A549 (cell line): ENCODE data around the gene TMEM219. TPM values are rescaled to one million over a fixed set of nuclear protein-coding genes. Genes with fewer than 3 reads are reported as not detected.

ENCODE experiments used
- ATAC-seq, 2 experiments: fragments of 200-7000 bp in 1 of 2; fragments of >200 bp in 1 of 2; cut with Nextera tagmentation in 1 of 2; cut with Tn5 transposase in 1 of 2; 3 replicates each; pipeline versions ENCODE4 v1.8.0 to v1.9.1; 2018 to 2020; ENCODE audit warnings: mild to moderate bottlenecking in 1 of 2, moderate library complexity in 1 of 2
- CTCF ChIA-PET: fragments of 300-600 bp; sonication (Branson Sonifier 250); formaldehyde crosslinking; extraction: SDS; loops from one replicate; lab custom pipeline; 2021; ENCODE audit warnings: antibody characterized with exemption, inconsistent platforms; lab: Yijun Ruan, JAX
- POLR2A ChIA-PET: fragments of 350-600 bp; formaldehyde crosslinking; extraction: SDS; loops from one replicate; lab custom pipeline; 2021; ENCODE audit warnings: antibody characterized with exemption, inconsistent platforms; lab: Yijun Ruan, JAX
- DNase-seq, 2 experiments: peaks; one replicate each; pipeline versions ENCODE4 v3.0.0 to v3.0.0-alpha.2; 2011 to 2016; ENCODE audit warnings: low read depth in 1 of 2, low spot score in 1 of 2
- FAIRE-seq: peaks from 2 replicates; lab custom pipeline; 2011; peaks lifted over from hg19 to GRCh38; lab: Jason Lieb, UNC
- H3K27ac ChIP-seq, 2 experiments: fragments of >200 bp; sonication (Bioruptor Twin); formaldehyde crosslinking; 3 replicates each; pipeline ENCODE4 v1.5.1; 2016 to 2017
- H3K4me1 ChIP-seq: fragments of >200 bp; sonication (Bioruptor Twin); formaldehyde crosslinking; 3 replicates; pipeline ENCODE4 v1.6.1; 2016
- H3K4me2 ChIP-seq: fragments of >200 bp; sonication (Bioruptor Twin); formaldehyde crosslinking; 3 replicates; pipeline ENCODE4 v1.6.1; 2016
- H3K4me3 ChIP-seq: fragments of >200 bp; sonication (Bioruptor Twin); formaldehyde crosslinking; 3 replicates; pipeline ENCODE4 v1.5.1; 2016
- H3K9me3 ChIP-seq: fragments of >200 bp; sonication (Bioruptor Twin); formaldehyde crosslinking; 3 replicates; pipeline ENCODE4 v1.6.1; 2016
- BHLHE40 ChIP-seq: IDR thresholded peaks from 2 replicates; pipeline ENCODE4 v1.6.1; 2012; ENCODE audit warnings: low read depth, low read length, inconsistent platforms
- CHD2 ChIP-seq: fragments of 150-350 bp; IDR thresholded peaks from 2 replicates; pipeline ENCODE4 v1.6.1; 2014; ENCODE audit warnings: low read length; ENCODE audit not compliant: partially characterized antibody
- FOSB ChIP-seq: fragments of 250-450 bp; sonication (Bioruptor Pico); IDR thresholded peaks from 2 replicates; pipeline ENCODE4 v1.5.0; 2020; ENCODE audit warnings: mild to moderate bottlenecking, moderate library complexity
- GATA3 ChIP-seq: IDR thresholded peaks from 2 replicates; pipeline ENCODE4 v1.6.1; 2012; ENCODE audit warnings: borderline replicate concordance
- HOXB13 ChIP-seq: fragments of 250-450 bp; sonication (Bioruptor Pico); IDR thresholded peaks from 2 replicates; pipeline ENCODE4 v1.5.0; 2020; ENCODE audit warnings: low read depth, mild to moderate bottlenecking, moderate library complexity
- JUN ChIP-seq, 2 experiments: fragments of >200 bp; sonication (Bioruptor Twin); formaldehyde crosslinking; IDR thresholded peaks; 2 replicates in 1 of 2; 3 replicates in 1 of 2; pipeline ENCODE4 v1.6.1; 2016 to 2017
- KDM5A ChIP-seq: fragments of 200-600 bp; sonication (generic); IDR thresholded peaks from 2 replicates; pipeline ENCODE4 v1.6.1; 2016; ENCODE audit warnings: antibody characterized with exemption, mild to moderate bottlenecking
- MAZ ChIP-seq: fragments of 150-350 bp; IDR thresholded peaks from 2 replicates; pipeline ENCODE4 v1.6.1; 2014; ENCODE audit warnings: antibody characterized with exemption, low read depth, low read length, borderline replicate concordance
- NFE2L2 ChIP-seq: fragments of 150-350 bp; conservative IDR thresholded peaks from 2 replicates; pipeline ENCODE4 v1.6.1; 2014; ENCODE audit warnings: low read length
- POLR2A ChIP-seq: IDR thresholded peaks from 2 replicates; pipeline ENCODE4 v1.6.1; 2012; ENCODE audit warnings: mild to moderate bottlenecking, low read length
- POLR2AphosphoS2 ChIP-seq: conservative IDR thresholded peaks from 2 replicates; pipeline ENCODE4 v1.6.1; 2012; ENCODE audit warnings: low read length, improper control_type of control experiment, inconsistent platforms
- RARB ChIP-seq: fragments of 250-450 bp; sonication (Bioruptor Pico); IDR thresholded peaks from 2 replicates; pipeline ENCODE4 v1.8.0; 2021; ENCODE audit warnings: mild to moderate bottlenecking, moderate library complexity
- RCOR1 ChIP-seq: fragments of 150-350 bp; IDR thresholded peaks from 2 replicates; pipeline ENCODE4 v1.6.1; 2014; ENCODE audit warnings: antibody characterized with exemption, low read length, low read depth
- SREBF2 ChIP-seq: fragments of 450-650 bp; IDR thresholded peaks from 2 replicates; pipeline ENCODE4 v1.6.1; 2014; ENCODE audit warnings: mild to moderate bottlenecking, moderate library complexity
- TP53 ChIP-seq: fragments of 250-450 bp; sonication (Bioruptor Pico); IDR thresholded peaks from 2 replicates; pipeline ENCODE4 v1.5.0; 2021; ENCODE audit warnings: mild to moderate bottlenecking, moderate library complexity
- ZSCAN20 ChIP-seq: fragments of 250-450 bp; sonication (Bioruptor Pico); IDR thresholded peaks from 2 replicates; pipeline ENCODE4 v1.8.0; 2022; ENCODE audit warnings: mild to moderate bottlenecking, moderate library complexity
- WGBS: methylation state at CpG from one replicate; pipeline ENCODE4 v1.1.6; 2017; ENCODE audit errors: missing lambda C conversion rate; 5-methylcytosine and 5-hydroxymethylcytosine counted together
- polyA plus RNA-seq, 4 experiments: library from polyadenylated mRNA; depleted of rRNA in 3 of 4; stranded (reverse); fragments of >200 nt; fragmentation: RNase III in 1 of 4; extraction: RNeasy Plus Mini Kit Qiagen cat#74134 plus additional on column Dnase treatment in 1 of 4; gene quantifications; 2 replicates in 3 of 4; 3 replicates in 1 of 4; pipeline ENCODE4 v1.2.3, GENCODE V29; 2011 to 2017
- TF ChIP-seq, protein P1 (sequence below): IDR thresholded peaks from 2 replicates; pipeline ENCODE4 v1.6.1; 2012
- TF ChIP-seq, protein P2 (sequence below): fragments of 200-600 bp; sonication (generic); IDR thresholded peaks from 2 replicates; pipeline ENCODE4 v1.6.1; 2016; ENCODE audit warnings: antibody characterized with exemption, mild to moderate bottlenecking, moderate library complexity

TMEM219 gene
- polyA plus RNA-seq, 2 of the 4 experiments (the other 2 are of a cell fraction), result 65.1 to 74.4 TPM

DNA sequence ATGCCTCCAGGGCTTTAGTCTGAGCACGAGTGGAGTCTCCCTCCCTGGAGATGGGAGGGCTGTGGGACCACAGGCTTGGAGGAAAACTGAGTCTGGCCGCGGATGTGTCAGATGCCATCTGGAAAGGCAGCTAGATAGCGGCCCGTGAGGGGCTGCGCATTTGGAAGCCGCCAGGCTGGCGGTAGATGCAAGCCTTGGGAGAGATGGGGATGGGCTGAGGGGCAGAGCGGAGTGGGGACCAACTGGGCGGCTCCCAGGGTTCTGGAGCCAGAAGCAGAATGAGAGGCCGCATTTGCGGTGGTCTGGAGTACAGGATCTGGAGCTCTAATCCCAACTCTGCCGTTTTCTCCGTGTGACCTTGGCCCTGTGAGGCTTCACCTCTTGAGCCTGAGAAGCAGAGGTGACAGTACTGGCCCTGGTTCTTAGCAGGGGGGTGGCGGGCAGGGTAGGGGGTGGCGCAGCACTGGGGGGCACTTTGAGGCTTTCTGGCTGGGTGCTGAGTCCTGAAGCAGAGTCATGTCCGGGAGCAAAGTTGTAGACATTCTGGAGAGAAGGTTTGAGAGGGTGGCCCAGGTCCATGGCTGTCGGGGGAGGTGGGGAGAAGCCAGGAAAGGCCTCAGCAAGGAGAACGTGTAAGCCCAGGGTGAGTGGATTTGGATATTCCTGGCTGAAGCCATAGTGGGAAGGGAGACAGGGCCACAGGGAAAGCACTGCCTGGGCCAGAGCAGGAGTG is 40.9 kb downstream of the TMEM219 start:
- Histone ChIP-seq H3K4me3 (no peak overlapping the region), H3K4me1 (peaks cover 9% of the 10 kb centered on the region; the same call in 2 of the 3 replicates), H3K27ac (no peak overlapping the region), H3K4me2 (no peak overlapping the region), H3K9me3 (no peaks in the 10 kb centered on the region)
- POLR2A ChIA-PET, result no interaction called here
- TF ChIP-seq MAZ (no peak), ZSCAN20 (CRISPR knock-in tag) (no peak), TP53 (CRISPR knock-in tag) (no peak), CHD2 (no peak)
- 89% methylated on average over 18 of the region's 19 CpGs for WGBS
- CTCF ChIA-PET, result interaction anchor here (1.2 to 3.8 kb wide), 6 partner anchors 29 to 312 kb away, joined by 3 to 41 read pairs (median 8); partner anchors contain the start of genes ASPHD1, SEZ6L2 and TLCD3B
- no peak for ATAC-seq
- no peak for FAIRE-seq
- no peak for DNase-seq

DNA sequence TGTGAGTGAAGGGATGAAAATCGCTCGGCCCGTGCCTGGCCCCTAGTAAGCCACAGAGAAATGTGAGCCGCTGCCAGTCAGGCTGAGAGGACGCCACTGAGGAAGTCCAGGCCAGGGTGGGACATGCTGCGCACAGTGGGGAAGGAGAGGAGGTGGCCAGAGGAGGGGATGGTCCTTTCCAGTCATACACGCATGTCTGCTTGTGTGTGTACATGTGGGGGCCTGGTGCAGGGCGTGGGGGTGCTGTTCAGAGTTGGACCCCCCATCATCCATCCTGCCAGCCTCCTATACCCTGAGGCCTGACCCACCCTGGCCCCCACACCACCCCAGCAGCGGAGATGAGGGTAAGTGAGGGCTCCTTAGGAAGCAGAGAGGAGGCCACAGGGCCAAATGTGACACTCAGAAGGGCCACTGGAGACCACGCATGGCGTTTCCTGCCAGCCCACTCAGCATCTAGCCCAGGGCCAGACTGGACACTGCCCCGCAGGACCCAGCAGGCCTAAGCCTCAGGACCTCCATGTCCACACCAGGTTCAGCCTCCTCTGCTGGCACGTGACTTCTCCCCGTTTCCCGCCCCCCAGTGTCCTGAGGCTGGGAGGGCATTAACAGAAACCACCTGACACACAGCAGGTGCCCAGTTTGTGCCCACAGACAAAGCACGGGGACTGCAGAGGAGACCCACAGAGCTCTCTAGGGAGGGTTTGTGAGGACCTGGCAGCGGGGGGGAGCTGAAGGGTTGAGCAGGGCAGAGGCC is 42.0 kb downstream of the TMEM219 start:
- TF ChIP-seq, protein P1, sequence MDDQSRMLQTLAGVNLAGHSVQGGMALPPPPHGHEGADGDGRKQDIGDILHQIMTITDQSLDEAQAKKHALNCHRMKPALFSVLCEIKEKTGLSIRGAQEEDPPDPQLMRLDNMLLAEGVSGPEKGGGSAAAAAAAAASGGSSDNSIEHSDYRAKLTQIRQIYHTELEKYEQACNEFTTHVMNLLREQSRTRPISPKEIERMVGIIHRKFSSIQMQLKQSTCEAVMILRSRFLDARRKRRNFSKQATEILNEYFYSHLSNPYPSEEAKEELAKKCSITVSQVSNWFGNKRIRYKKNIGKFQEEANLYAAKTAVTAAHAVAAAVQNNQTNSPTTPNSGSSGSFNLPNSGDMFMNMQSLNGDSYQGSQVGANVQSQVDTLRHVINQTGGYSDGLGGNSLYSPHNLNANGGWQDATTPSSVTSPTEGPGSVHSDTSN, result no peak
- TF ChIP-seq FOSB, result no peak
- no peak for TF ChIP-seq NFE2L2
- TF ChIP-seq, protein P2, sequence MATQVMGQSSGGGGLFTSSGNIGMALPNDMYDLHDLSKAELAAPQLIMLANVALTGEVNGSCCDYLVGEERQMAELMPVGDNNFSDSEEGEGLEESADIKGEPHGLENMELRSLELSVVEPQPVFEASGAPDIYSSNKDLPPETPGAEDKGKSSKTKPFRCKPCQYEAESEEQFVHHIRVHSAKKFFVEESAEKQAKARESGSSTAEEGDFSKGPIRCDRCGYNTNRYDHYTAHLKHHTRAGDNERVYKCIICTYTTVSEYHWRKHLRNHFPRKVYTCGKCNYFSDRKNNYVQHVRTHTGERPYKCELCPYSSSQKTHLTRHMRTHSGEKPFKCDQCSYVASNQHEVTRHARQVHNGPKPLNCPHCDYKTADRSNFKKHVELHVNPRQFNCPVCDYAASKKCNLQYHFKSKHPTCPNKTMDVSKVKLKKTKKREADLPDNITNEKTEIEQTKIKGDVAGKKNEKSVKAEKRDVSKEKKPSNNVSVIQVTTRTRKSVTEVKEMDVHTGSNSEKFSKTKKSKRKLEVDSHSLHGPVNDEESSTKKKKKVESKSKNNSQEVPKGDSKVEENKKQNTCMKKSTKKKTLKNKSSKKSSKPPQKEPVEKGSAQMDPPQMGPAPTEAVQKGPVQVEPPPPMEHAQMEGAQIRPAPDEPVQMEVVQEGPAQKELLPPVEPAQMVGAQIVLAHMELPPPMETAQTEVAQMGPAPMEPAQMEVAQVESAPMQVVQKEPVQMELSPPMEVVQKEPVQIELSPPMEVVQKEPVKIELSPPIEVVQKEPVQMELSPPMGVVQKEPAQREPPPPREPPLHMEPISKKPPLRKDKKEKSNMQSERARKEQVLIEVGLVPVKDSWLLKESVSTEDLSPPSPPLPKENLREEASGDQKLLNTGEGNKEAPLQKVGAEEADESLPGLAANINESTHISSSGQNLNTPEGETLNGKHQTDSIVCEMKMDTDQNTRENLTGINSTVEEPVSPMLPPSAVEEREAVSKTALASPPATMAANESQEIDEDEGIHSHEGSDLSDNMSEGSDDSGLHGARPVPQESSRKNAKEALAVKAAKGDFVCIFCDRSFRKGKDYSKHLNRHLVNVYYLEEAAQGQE, result no peak
- no peak for TF ChIP-seq KDM5A
- TF ChIP-seq RARB (CRISPR knock-in tag), result no peak
- TF ChIP-seq BHLHE40, result no peak
- no peak for TF ChIP-seq MAZ
- no peak for TF ChIP-seq POLR2A
- TF ChIP-seq POLR2AphosphoS2, result no peak
- no peak for TF ChIP-seq HOXB13 (CRISPR knock-in tag)
- TF ChIP-seq JUN (IDR thresholded peaks at IDR 0.05), result no peak
- TF ChIP-seq SREBF2, result no peak
- no peak for TF ChIP-seq RCOR1
- TF ChIP-seq GATA3, result no peak
- H3K9me3 ChIP-seq, result no peaks in the 10 kb centered on the region
- no peak for DNase-seq
- H3K4me3 ChIP-seq, result no peak overlapping the region
- ChIA-PET CTCF (interaction anchor here (0.6 to 3.8 kb wide), 22 partner anchors 9 to 313 kb away, joined by 3 to 41 read pairs (median 6); partner anchors contain the start of genes ASPHD1, C16orf92, CDIPT and HIRIP3), POLR2A (no interaction called here)
- no peak overlapping the region for H3K27ac ChIP-seq
- peaks cover 9% of the 10 kb centered on the region; the same call in 2 of the 3 replicates for H3K4me1 ChIP-seq
- FAIRE-seq, result no peak
- ATAC-seq, result no peak
- H3K4me2 ChIP-seq, result no peak overlapping the region
- 92% methylated on average over 14 of the region's 17 CpGs for WGBS
